DND-41 (cell line): ENCODE measurements around the gene NRP1.

Experiments used
- ATAC-seq: fragments of 200-7000 bp; cut with Tn5 transposase; 3 replicates; pipeline ENCODE4 v1.9.1; 2021; ENCODE audit warnings: low read depth; ENCODE audit not compliant: insufficient read depth
- DNase-seq: peaks from one replicate; pipeline ENCODE4 v3.0.0-alpha.2; 2020
- H2AFZ ChIP-seq: 2 replicates; pipeline ENCODE4 v1.6.0; 2012; ENCODE audit warnings: low read depth, low read length
- H3K27ac ChIP-seq: 2 replicates; pipeline ENCODE4 v1.5.1; 2012; ENCODE audit warnings: low read length, inconsistent platforms
- H3K27me3 ChIP-seq: fragments of 200-600 bp; sonication (generic); 2 replicates; pipeline ENCODE4 v1.6.0; 2012; ENCODE audit warnings: low read length, mild to moderate bottlenecking, inconsistent platforms; ENCODE audit not compliant: insufficient read depth, poor library complexity
- H3K36me3 ChIP-seq: 2 replicates; pipeline ENCODE4 v1.5.1; 2012; ENCODE audit warnings: low read length, inconsistent platforms; ENCODE audit not compliant: insufficient read depth
- H3K4me1 ChIP-seq: 2 replicates; pipeline ENCODE4 v1.5.1; 2012; ENCODE audit warnings: mild to moderate bottlenecking, low read length; ENCODE audit not compliant: insufficient read depth
- H3K4me2 ChIP-seq: 2 replicates; pipeline ENCODE4 v1.6.0; 2012; ENCODE audit warnings: mild to moderate bottlenecking, moderate library complexity, low read length, inconsistent platforms; ENCODE audit not compliant: insufficient read depth
- H3K4me3 ChIP-seq, 2 experiments: fragments of 200-600 bp in 1 of 2; shearing (Covaris generic) in 1 of 2; 2 replicates each; pipeline ENCODE4 v1.5.1; 2012 to 2016; ENCODE audit warnings: inconsistent platforms in 2 of 2, low read length in 2 of 2, mild to moderate bottlenecking in 2 of 2, low read depth in 1 of 2, moderate library complexity in 1 of 2
- H3K79me2 ChIP-seq: 2 replicates; pipeline ENCODE4 v1.6.0; 2012; ENCODE audit warnings: low read length, inconsistent platforms; ENCODE audit not compliant: insufficient read depth
- H3K9ac ChIP-seq: 2 replicates; pipeline ENCODE4 v1.6.0; 2012; ENCODE audit warnings: low read depth, mild to moderate bottlenecking, inconsistent platforms, low read length, moderate library complexity
- H3K9me3 ChIP-seq: 2 replicates; pipeline ENCODE4 v1.5.1; 2012; ENCODE audit warnings: low read length, moderate library complexity, mild to moderate bottlenecking, inconsistent platforms; ENCODE audit not compliant: insufficient read depth, severe bottlenecking
- H4K20me1 ChIP-seq: 2 replicates; pipeline ENCODE4 v1.6.0; 2012; ENCODE audit warnings: low read length; ENCODE audit not compliant: insufficient read depth
- EZH2 ChIP-seq: IDR thresholded peaks from 3 replicates; pipeline ENCODE4 v1.6.1; 2012; ENCODE audit warnings: borderline replicate concordance, low read depth, mild to moderate bottlenecking, moderate library complexity, low read length, inconsistent platforms; ENCODE audit not compliant: severe bottlenecking
- TF ChIP-seq, protein P1 (sequence below): IDR thresholded peaks from 2 replicates; pipeline ENCODE4 v1.5.1; 2012; ENCODE audit warnings: borderline replicate concordance, low read length, moderate library complexity, mild to moderate bottlenecking; ENCODE audit not compliant: poor library complexity, severe bottlenecking; ENCODE audit errors: extremely low read depth

The NRP1 gene

DNA sequence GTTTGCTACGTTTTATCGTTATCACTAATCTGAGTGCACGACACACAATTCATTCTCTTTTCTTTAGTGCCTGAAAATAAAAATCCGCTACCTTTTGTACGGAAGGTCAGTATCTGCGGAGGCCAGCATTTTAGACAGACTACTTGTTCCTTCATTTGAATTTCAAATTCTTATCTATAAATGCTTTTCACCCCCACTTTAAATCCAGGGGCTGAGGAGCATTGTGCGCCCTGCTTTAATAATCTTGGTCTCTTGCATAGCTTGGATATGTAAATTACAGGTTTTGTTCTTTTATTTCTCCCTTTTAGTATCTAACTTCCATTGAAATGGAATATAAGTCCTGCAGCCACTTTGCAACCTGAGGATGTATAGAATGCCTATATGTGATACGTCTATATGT, 44.7 kb downstream of the NRP1 start:
- H3K36me3 ChIP-seq: no peaks in the 10 kb centered on the region
- no peaks in the 10 kb centered on the region for H4K20me1 ChIP-seq
- H2AFZ ChIP-seq: no peak overlapping the region
- DNase-seq (no peak), ATAC-seq (no peak)
- H3K79me2 ChIP-seq: no peaks in the 10 kb centered on the region
- no peak overlapping the region for H3K27ac ChIP-seq
- H3K27me3 ChIP-seq: no peaks in the 10 kb centered on the region
- H3K4me3 ChIP-seq: no peak overlapping the region
- no peak overlapping the region for H3K9ac ChIP-seq
- no peaks in the 10 kb centered on the region for H3K9me3 ChIP-seq
- no peak for TF ChIP-seq EZH2
- TF ChIP-seq, protein P1, sequence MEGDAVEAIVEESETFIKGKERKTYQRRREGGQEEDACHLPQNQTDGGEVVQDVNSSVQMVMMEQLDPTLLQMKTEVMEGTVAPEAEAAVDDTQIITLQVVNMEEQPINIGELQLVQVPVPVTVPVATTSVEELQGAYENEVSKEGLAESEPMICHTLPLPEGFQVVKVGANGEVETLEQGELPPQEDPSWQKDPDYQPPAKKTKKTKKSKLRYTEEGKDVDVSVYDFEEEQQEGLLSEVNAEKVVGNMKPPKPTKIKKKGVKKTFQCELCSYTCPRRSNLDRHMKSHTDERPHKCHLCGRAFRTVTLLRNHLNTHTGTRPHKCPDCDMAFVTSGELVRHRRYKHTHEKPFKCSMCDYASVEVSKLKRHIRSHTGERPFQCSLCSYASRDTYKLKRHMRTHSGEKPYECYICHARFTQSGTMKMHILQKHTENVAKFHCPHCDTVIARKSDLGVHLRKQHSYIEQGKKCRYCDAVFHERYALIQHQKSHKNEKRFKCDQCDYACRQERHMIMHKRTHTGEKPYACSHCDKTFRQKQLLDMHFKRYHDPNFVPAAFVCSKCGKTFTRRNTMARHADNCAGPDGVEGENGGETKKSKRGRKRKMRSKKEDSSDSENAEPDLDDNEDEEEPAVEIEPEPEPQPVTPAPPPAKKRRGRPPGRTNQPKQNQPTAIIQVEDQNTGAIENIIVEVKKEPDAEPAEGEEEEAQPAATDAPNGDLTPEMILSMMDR: no peak
- H3K4me1 ChIP-seq: no peaks in the 10 kb centered on the region
- H3K4me2 ChIP-seq: no peak overlapping the region

DNA sequence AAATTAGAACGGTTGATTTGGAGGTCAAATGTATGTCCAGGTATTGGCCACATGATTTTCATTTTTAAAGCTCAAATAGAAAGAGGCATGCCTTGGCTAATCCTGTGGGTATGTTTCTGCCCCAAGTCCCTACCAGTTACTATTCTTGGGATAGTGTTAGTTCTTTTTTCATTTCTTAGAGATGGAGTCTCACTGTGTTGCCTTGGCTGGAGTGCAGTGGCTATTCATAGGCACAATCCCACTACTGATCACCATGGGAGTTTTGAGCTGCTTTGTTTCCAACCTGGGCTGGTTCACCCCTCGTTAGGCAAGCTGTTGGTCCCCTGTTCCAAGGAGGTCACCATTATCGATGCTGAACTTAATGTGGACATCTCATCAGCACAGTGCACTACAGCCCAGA, 46.3 kb downstream of the NRP1 start:
- Histone ChIP-seq H2AFZ (no peak overlapping the region), H3K36me3 (no peaks in the 10 kb centered on the region), H3K27ac (no peak overlapping the region), H4K20me1 (no peaks in the 10 kb centered on the region), H3K79me2 (no peaks in the 10 kb centered on the region), H3K4me3 (no peak overlapping the region), H3K4me1 (no peaks in the 10 kb centered on the region), H3K27me3 (no peaks in the 10 kb centered on the region), H3K9ac (no peak overlapping the region), H3K4me2 (no peak overlapping the region), H3K9me3 (no peaks in the 10 kb centered on the region)
- TF ChIP-seq EZH2: no peak
- TF ChIP-seq, protein P1: no peak
- ATAC-seq: no peak
- DNase-seq: no peak

DNA sequence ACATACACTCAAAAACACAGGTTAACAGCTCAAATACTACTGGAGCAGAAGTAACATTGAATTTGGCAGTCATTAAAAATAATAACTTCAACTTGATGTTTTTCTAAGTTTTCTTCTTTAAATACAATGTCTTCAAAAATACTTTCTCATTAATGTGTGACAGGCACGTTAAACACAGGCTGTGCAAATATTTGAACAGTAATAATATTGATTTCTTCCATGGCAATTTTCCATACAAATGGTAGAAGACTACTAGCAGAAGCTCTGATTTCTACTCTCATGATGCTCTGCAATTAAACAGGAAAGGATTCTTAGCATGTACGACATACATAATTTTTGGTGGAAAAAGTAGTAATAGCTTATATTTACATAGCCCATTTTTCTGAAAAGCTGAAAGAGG, 47.4 kb downstream of the NRP1 start:
- no peak overlapping the region for H3K9ac ChIP-seq
- no peak for DNase-seq
- no peak overlapping the region for H3K27ac ChIP-seq
- TF ChIP-seq, protein P1: no peak
- no peak for TF ChIP-seq EZH2
- ATAC-seq: no peak
- no peaks in the 10 kb centered on the region for H3K9me3 ChIP-seq
- H3K36me3 ChIP-seq: no peaks in the 10 kb centered on the region
- H2AFZ ChIP-seq: no peak overlapping the region
- H3K27me3 ChIP-seq: no peaks in the 10 kb centered on the region
- no peaks in the 10 kb centered on the region for H3K79me2 ChIP-seq
- no peak overlapping the region for H3K4me3 ChIP-seq
- H4K20me1 ChIP-seq: no peaks in the 10 kb centered on the region
- H3K4me2 ChIP-seq: no peak overlapping the region
- H3K4me1 ChIP-seq: no peaks in the 10 kb centered on the region

DNA sequence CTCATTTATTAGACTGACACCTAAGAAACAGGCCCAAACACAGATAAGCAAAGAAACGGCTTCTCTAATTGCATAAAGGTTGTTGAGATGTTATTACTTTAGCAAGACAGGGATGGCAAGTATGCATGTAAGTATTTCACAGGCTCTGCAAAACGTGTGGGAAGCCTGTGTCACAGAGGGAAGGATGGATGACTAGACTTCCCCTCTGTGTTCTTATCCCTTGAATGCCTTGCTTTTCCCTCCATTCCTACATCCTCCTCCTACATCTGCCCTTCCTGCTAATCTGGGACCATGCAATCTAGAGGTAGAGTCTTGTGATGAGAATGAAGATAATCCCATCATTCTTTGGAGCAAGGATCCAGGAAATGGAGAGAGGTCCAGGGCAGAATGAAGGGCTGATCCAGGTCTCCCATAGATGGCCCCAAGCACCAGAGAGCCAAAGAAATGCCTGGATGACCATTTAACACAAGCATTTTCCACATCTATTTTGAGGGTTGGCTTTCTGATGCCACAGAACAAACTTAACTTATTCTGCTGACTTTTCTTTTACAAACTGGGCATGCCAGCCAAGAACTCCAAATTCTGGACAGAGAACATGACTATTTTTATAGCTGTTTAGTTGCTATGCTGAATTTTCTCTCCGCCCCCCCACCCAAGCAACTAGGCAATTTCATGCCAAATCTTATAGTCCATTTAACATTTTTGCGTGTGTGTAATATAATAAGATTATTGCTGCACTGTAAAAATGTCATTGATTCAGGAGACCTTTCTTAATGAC, 48.1 kb downstream of the NRP1 start:
- Histone ChIP-seq H3K36me3 (no peaks in the 10 kb centered on the region), H3K9ac (no peak overlapping the region), H4K20me1 (no peaks in the 10 kb centered on the region), H3K27ac (no peak overlapping the region), H2AFZ (no peak overlapping the region), H3K4me3 (no peak overlapping the region), H3K4me2 (no peak overlapping the region), H3K79me2 (no peaks in the 10 kb centered on the region), H3K4me1 (no peaks in the 10 kb centered on the region), H3K27me3 (no peaks in the 10 kb centered on the region), H3K9me3 (no peaks in the 10 kb centered on the region)
- ATAC-seq (no peak), DNase-seq (no peak)
- TF ChIP-seq, protein P1: no peak
- no peak for TF ChIP-seq EZH2
